H1 (cell line): Measurements from ENCODE around the gene RPUSD1. TPM values are rescaled to one million over a fixed set of nuclear protein-coding genes. Genes with fewer than 3 reads are reported as not detected.

Source experiments
- CTCF ChIA-PET: fragments of 300-600 bp; sonication (Branson Sonifier 250); formaldehyde crosslinking; loops from one replicate; lab custom pipeline; 2021; ENCODE audit not compliant: partially characterized antibody; lab: Charles Lee
- POLR2A ChIA-PET: fragments of 300-600 bp; sonication (Branson Sonifier 250); formaldehyde crosslinking; loops from one replicate; lab custom pipeline; 2021; ENCODE audit warnings: inconsistent platforms; ENCODE audit not compliant: partially characterized antibody; lab: Charles Lee
- DNase-seq, 2 experiments: peaks; one replicate each; pipeline versions ENCODE4 v3.0.0 to v3.0.0-alpha.2; 2010 to 2022; ENCODE audit warnings: low spot score in 2 of 2, low read depth in 1 of 2, mixed read lengths in 1 of 2
- FAIRE-seq: peaks from 2 replicates; lab custom pipeline; 2011; peaks lifted over from hg19 to GRCh38; lab: Jason Lieb, UNC
- H2AFZ ChIP-seq: 2 replicates; pipeline ENCODE4 v1.8.1; 2012; ENCODE audit warnings: low read length, inconsistent platforms
- H2AK5ac ChIP-seq: 2 replicates; pipeline ENCODE4 v1.6.1; 2013; ENCODE audit warnings: low read depth, low read length
- H2BK120ac ChIP-seq: replicated peaks from 2 replicates; pipeline ENCODE3; 2013; ENCODE audit warnings: low read depth, low read length, inconsistent platforms
- H2BK12ac ChIP-seq: 2 replicates; pipeline ENCODE4 v1.6.1; 2013; ENCODE audit warnings: low read depth, low read length
- H2BK15ac ChIP-seq: 2 replicates; pipeline ENCODE4 v1.6.1; 2013; ENCODE audit warnings: low read length
- H2BK20ac ChIP-seq: 2 replicates; pipeline ENCODE4 v1.6.1; 2013; ENCODE audit warnings: low read length
- H2BK5ac ChIP-seq: 2 replicates; pipeline ENCODE4 v1.6.1; 2013; ENCODE audit warnings: low read depth, low read length
- H3K14ac ChIP-seq: 2 replicates; pipeline ENCODE4 v1.6.1; 2013; ENCODE audit warnings: inconsistent platforms; ENCODE audit not compliant: insufficient read length
- H3K18ac ChIP-seq: 2 replicates; pipeline ENCODE4 v1.6.1; 2013; ENCODE audit warnings: low read length; ENCODE audit errors: extremely low read depth
- H3K23ac ChIP-seq: 2 replicates; pipeline ENCODE4 v1.6.1; 2013; ENCODE audit warnings: inconsistent platforms; ENCODE audit not compliant: insufficient read length
- H3K23me2 ChIP-seq: 2 replicates; pipeline ENCODE4 v1.6.1; 2013; ENCODE audit warnings: low read depth, low read length
- H3K27ac ChIP-seq: 2 replicates; pipeline ENCODE4 v1.6.1; 2011; ENCODE audit warnings: low read depth, low read length, inconsistent platforms
- H3K27me3 ChIP-seq, 4 experiments: replicated peaks in 1 of 4; 1 replicate in 1 of 4; 2 replicates in 3 of 4; pipeline versions ENCODE4 v1.6.1 to v1.8.1; 2011 to 2013; ENCODE audit warnings: low read length in 3 of 4, mild to moderate bottlenecking in 3 of 4, inconsistent platforms in 2 of 4, mixed read lengths in 2 of 4, moderate library complexity in 1 of 4; ENCODE audit not compliant: control insufficient read depth in 3 of 4, insufficient read depth in 3 of 4; ENCODE audit errors: extremely low read depth in 1 of 4
- H3K36me3 ChIP-seq, 4 experiments: 2 replicates each; pipeline versions ENCODE4 v1.6.1 to v1.8.1; 2011 to 2013; ENCODE audit warnings: mild to moderate bottlenecking in 4 of 4, low read length in 3 of 4, moderate library complexity in 2 of 4, control low read depth in 1 of 4, inconsistent platforms in 1 of 4; ENCODE audit not compliant: insufficient read depth in 4 of 4, control insufficient read depth in 2 of 4
- H3K4ac ChIP-seq: replicated peaks from 2 replicates; pipeline ENCODE3; 2013; ENCODE audit warnings: low read length, low read depth, mixed read lengths, inconsistent platforms; ENCODE audit not compliant: insufficient read length
- H3K4me1 ChIP-seq, 4 experiments: replicated peaks in 1 of 4; 1 replicate in 1 of 4; 2 replicates in 3 of 4; pipeline versions ENCODE4 v1.6.1 to v1.8.1; 2011 to 2013; ENCODE audit warnings: low read length in 3 of 4, inconsistent platforms in 2 of 4, mixed read lengths in 1 of 4; ENCODE audit not compliant: insufficient read depth in 4 of 4, control insufficient read depth in 3 of 4
- H3K4me2 ChIP-seq, 2 experiments: 2 replicates each; pipeline versions ENCODE4 v1.6.1 to v1.8.1; 2011 to 2013; ENCODE audit warnings: low read depth in 2 of 2, low read length in 2 of 2, control low read depth in 1 of 2, inconsistent platforms in 1 of 2, mild to moderate bottlenecking in 1 of 2; ENCODE audit not compliant: insufficient read depth in 1 of 2
- H3K4me3 ChIP-seq, 4 experiments: fragments of 200-600, 300-600 bp in 1 of 4; sonication (generic), shearing (Covaris generic), sonication (Bioruptor Twin) in 1 of 4; 2 replicates each; pipeline versions ENCODE4 v1.5.1 to v1.8.1; 2011 to 2016; ENCODE audit warnings: low read length in 4 of 4, low read depth in 3 of 4, control low read depth in 2 of 4, inconsistent platforms in 2 of 4, mild to moderate bottlenecking in 2 of 4, mixed read lengths in 1 of 4, moderate library complexity in 1 of 4; ENCODE audit not compliant: insufficient read depth in 2 of 4; ENCODE audit errors: extremely low read depth in 1 of 4
- H3K56ac ChIP-seq: replicated peaks from 2 replicates; pipeline ENCODE3; 2013; ENCODE audit warnings: low read depth, mild to moderate bottlenecking, mixed read lengths, low read length, inconsistent platforms; ENCODE audit not compliant: insufficient read length
- H3K79me1 ChIP-seq: 2 replicates; pipeline ENCODE4 v1.6.1; 2013; ENCODE audit warnings: low read depth, low read length, control low read depth
- H3K79me2 ChIP-seq, 2 experiments: 2 replicates each; pipeline versions ENCODE4 v1.6.1 to v1.8.1; 2012 to 2013; ENCODE audit warnings: low read length in 2 of 2, mild to moderate bottlenecking in 2 of 2, inconsistent platforms in 1 of 2; ENCODE audit not compliant: insufficient read depth in 2 of 2, control insufficient read depth in 1 of 2
- H3K9ac ChIP-seq, 4 experiments: replicated peaks in 1 of 4; 1 replicate in 1 of 4; 2 replicates in 3 of 4; pipeline versions ENCODE4 v1.6.1 to v1.8.1; 2011 to 2013; ENCODE audit warnings: low read depth in 3 of 4, low read length in 3 of 4, control low read depth in 2 of 4, mild to moderate bottlenecking in 2 of 4, moderate library complexity in 2 of 4, inconsistent platforms in 1 of 4; ENCODE audit errors: extremely low read depth in 1 of 4
- H3K9me3 ChIP-seq, 2 experiments: 2 replicates each; pipeline versions ENCODE4 v1.6.1 to v1.8.1; 2012 to 2013; ENCODE audit warnings: mild to moderate bottlenecking in 2 of 2, moderate library complexity in 2 of 2, control low read depth in 1 of 2, inconsistent platforms in 1 of 2, low read depth in 1 of 2, low read length in 1 of 2, mixed read lengths in 1 of 2; ENCODE audit not compliant: insufficient read depth in 2 of 2
- H4K20me1 ChIP-seq, 2 experiments: replicated peaks in 1 of 2; 2 replicates each; pipeline versions ENCODE3 to v1.8.1; 2011 to 2013; ENCODE audit warnings: inconsistent platforms in 2 of 2, low read length in 2 of 2, mild to moderate bottlenecking in 1 of 2; ENCODE audit not compliant: insufficient read depth in 2 of 2, control insufficient read depth in 1 of 2
- H4K5ac ChIP-seq: 2 replicates; pipeline ENCODE4 v1.6.1; 2013; ENCODE audit warnings: low read length, low read depth, mixed read lengths, inconsistent platforms; ENCODE audit not compliant: insufficient read length
- H4K8ac ChIP-seq: 2 replicates; pipeline ENCODE4 v1.8.0; 2013; ENCODE audit warnings: mild to moderate bottlenecking, moderate library complexity, low read length, inconsistent platforms; ENCODE audit not compliant: insufficient read depth; ENCODE audit errors: extremely low read depth
- H4K91ac ChIP-seq: replicated peaks from 2 replicates; pipeline ENCODE3; 2013; ENCODE audit warnings: low read length, mixed read lengths, inconsistent platforms; ENCODE audit not compliant: insufficient read length
- CREB1 ChIP-seq: IDR thresholded peaks from 2 replicates; pipeline ENCODE4 v1.6.1; 2012; ENCODE audit warnings: inconsistent platforms
- NRF1 ChIP-seq: IDR thresholded peaks from 2 replicates; pipeline ENCODE4 v1.6.1; 2011; ENCODE audit warnings: mild to moderate bottlenecking, low read depth, low read length, improper control_type of control experiment
- POLR2A ChIP-seq, 2 experiments: IDR thresholded peaks; 1 replicate in 1 of 2; 2 replicates in 1 of 2; pipeline ENCODE4 v1.6.1; 2011; ENCODE audit warnings: low read depth in 2 of 2, low read length in 2 of 2, mild to moderate bottlenecking in 2 of 2; ENCODE audit errors: control extremely low read depth in 1 of 2
- POU5F1 ChIP-seq: IDR thresholded peaks from 2 replicates; pipeline ENCODE4 v1.6.1; 2011; ENCODE audit warnings: low read depth, mild to moderate bottlenecking, low read length, moderate library complexity
- SAP30 ChIP-seq: fragments of 300-600 bp; sonication (generic); IDR thresholded peaks from 2 replicates; pipeline ENCODE4 v1.7.1; 2012; ENCODE audit warnings: low read length, moderate library complexity, mild to moderate bottlenecking, inconsistent platforms; ENCODE audit not compliant: insufficient read depth, insufficient replicate concordance
- SIX5 ChIP-seq: IDR thresholded peaks from 2 replicates; pipeline ENCODE4 v1.6.1; 2011; ENCODE audit warnings: mild to moderate bottlenecking, low read depth, low read length
- WGBS, 2 experiments: shearing (Covaris generic) in 1 of 2; methylation state at CpG; one replicate each; pipeline versions ENCODE4 v1.1.6 to v1.1.7; 2013 to 2015; ENCODE audit warnings: low lambda C conversion rate in 2 of 2, mixed read lengths in 2 of 2, inconsistent platforms in 1 of 2, low coverage in 1 of 2, missing lambda C conversion rate in 1 of 2; ENCODE audit not compliant: insufficient replicate concordance in 2 of 2, insufficient coverage in 1 of 2, insufficient read length in 1 of 2; ENCODE audit errors: extremely low coverage in 1 of 2, missing lambda C conversion rate in 1 of 2; 5-methylcytosine and 5-hydroxymethylcytosine counted together
- polyA plus RNA-seq, 7 experiments: library from polyadenylated mRNA; depleted of rRNA in 3 of 7; stranded (reverse) in 5 of 7; unstranded in 2 of 7; fragments of >200 nt in 5 of 7; fragments of 200-250 nt in 2 of 7; gene quantifications; 1 replicate in 5 of 7; 2 replicates in 1 of 7; 4 replicates in 1 of 7; pipeline versions ENCODE4 v1.2.1 to v1.2.3, GENCODE V29; 2011 to 2013; ENCODE audit warnings: missing spikeins in 2 of 7, mixed read lengths in 2 of 7
- total RNA-seq: library from RNA; stranded (reverse); fragmentation: NEBNext Ultra II Directional; extraction: Animal tissue kit (Norgen Biotek cat#: 25700); gene quantifications from 2 replicates; pipeline ENCODE4 v1.2.1, GENCODE V29; 2021
- TF ChIP-seq, protein P1 (sequence below): IDR thresholded peaks from 2 replicates; pipeline ENCODE4 v1.6.1; 2011; ENCODE audit warnings: low read depth, mild to moderate bottlenecking, low read length; ENCODE audit not compliant: insufficient read depth

The RPUSD1 gene
- total and polyA plus RNA-seq, 2 of the 8 experiments (the other 6 are each of a cell fraction or from before 2014, with no cell fraction given) = 32.2 to 61.8 TPM

DNA sequence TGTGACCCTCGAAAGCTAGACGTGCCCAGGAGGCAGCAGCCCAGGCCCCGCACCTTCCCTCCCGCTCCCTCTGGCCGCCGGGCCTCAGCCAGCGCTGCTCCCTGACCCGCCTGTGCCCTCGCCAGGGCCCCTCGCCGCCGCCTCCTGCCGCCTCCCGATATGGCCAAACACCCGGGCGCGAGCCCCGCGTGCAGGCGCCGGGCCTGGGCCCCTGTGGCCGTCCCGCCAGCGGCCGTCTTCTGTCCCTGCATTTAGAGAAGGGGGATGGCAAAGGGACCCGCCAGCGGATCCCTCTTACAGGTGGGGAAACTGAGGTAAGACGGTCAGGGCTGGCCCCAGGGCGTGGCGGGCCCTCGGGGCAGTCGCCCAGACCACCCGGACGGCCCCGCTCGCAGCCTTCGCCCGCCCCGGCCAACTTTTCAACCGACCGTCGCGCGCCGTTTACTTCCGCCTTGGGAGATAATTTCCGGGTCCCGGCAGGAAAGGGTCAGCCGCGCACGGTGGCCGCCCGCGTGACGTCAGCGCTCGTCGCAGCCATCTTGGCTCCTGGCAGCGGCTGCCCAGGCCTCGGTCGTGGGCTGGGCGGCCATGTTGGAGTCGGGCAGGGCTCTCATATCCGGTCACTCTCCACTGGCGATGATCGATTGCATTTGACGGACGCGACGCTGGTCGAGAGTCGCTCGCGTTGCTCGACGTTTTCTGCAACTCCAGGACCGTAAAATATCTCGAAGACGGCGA, 19.3 kb upstream of the RPUSD1 start:
- H4K91ac ChIP-seq = no peak overlapping the region
- 0 out of 2 replicates have a peak overlapping the region, but pooled peaks have one; percentile 14 for H2AFZ ChIP-seq
- H3K27me3 ChIP-seq = peaks cover under 1 to 27% (median 19%) of the 10 kb centered on the region in 4 experiments
- peak overlapping the region; percentile 65 to 79 (median 76) for H3K4me3 ChIP-seq
- no peaks in the 10 kb centered on the region for H3K79me1 ChIP-seq
- peak overlapping the region; percentile 68 for H4K5ac ChIP-seq
- H4K20me1 ChIP-seq = peaks cover 0 to 6% of the 10 kb centered on the region in 2 experiments
- no peaks in the 10 kb centered on the region; the same call in 1 of the 2 replicates for H3K23me2 ChIP-seq
- H3K79me2 ChIP-seq = peaks cover 0 to 5% of the 10 kb centered on the region in 2 experiments; a peak in 1 of 4 replicates
- peak overlapping the region; percentile 65 for H3K4ac ChIP-seq
- no peaks in the 10 kb centered on the region for H3K36me3 ChIP-seq
- H2BK15ac ChIP-seq = no peak overlapping the region
- no peak overlapping the region for H3K18ac ChIP-seq
- H3K23ac ChIP-seq = no peak overlapping the region
- no peak overlapping the region for H2BK12ac ChIP-seq
- H2AK5ac ChIP-seq = no peak overlapping the region
- H2BK5ac ChIP-seq = no peak overlapping the region
- WGBS, 2 experiments = 1% methylated on average over 66 of the region's 80 CpGs; no CpG with 5 or more reads in 1 of the 2 experiments
- H3K4me2 ChIP-seq = peak overlapping the region; percentile 70 to 75
- H3K14ac ChIP-seq = no peak overlapping the region
- no peak overlapping the region for H2BK20ac ChIP-seq
- peak overlapping the region; percentile 93 for H4K8ac ChIP-seq
- H2BK120ac ChIP-seq = no peak overlapping the region
- peak overlapping the region; percentile 69 to 73 (median 72) for H3K9ac ChIP-seq
- H3K4me1 ChIP-seq = peaks cover 0 to 4% (median 2%) of the 10 kb centered on the region in 4 experiments; a peak in 6 of 7 replicates
- no peak overlapping the region for H3K56ac ChIP-seq
- CTCF ChIA-PET = interaction anchor here (0.7 to 0.8 kb wide), 2 partner anchors 21 to 121 kb away, joined by 3 to 4 read pairs; no protein-coding TSS in a partner anchor
- FAIRE-seq (peak; percentile 57), DNase-seq (peak; percentile 76 to 89)
- peak overlapping the region; percentile 56; the same call in 1 of the 2 replicates for H3K27ac ChIP-seq
- H3K9me3 ChIP-seq = no peaks in the 10 kb centered on the region
- POLR2A ChIA-PET = interaction anchor here (0.6 to 1.5 kb wide), 4 partner anchors 12 to 240 kb away, joined by 3 to 6 read pairs (median 4); partner anchors contain the start of gene ANTKMT
- TF ChIP-seq, protein P1, sequence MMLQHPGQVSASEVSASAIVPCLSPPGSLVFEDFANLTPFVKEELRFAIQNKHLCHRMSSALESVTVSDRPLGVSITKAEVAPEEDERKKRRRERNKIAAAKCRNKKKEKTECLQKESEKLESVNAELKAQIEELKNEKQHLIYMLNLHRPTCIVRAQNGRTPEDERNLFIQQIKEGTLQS = peak; percentile 62; the same call in 1 of the 2 replicates
- TF ChIP-seq SIX5 (peak; percentile 61; the same call in 1 of the 2 replicates), CREB1 (peak; percentile 97), POU5F1 (no peak), NRF1 (peak; percentile 29; the same call in 1 of the 2 replicates), SAP30 (peak; percentile 39), POLR2A (IDR thresholded peaks at IDR 0.05; ENCODE audit: control extremely low read depth in 1 of 2, low read depth in 2 of 2, low read length in 2 of 2) (peak in 1 of 2 experiments; percentile 32; a peak in 1 of 3 replicates)
